Panc1 (cell line): ENCODE measurements around the gene PLCD4. TPM values are rescaled to one million over a fixed set of nuclear protein-coding genes. Genes with fewer than 3 reads are reported as not detected.

Source experiments
- ATAC-seq: fragments of 200-7000 bp; cut with Tn5 transposase; 2 replicates; pipeline ENCODE4 v1.9.1; 2020; ENCODE audit warnings: mild to moderate bottlenecking, moderate library complexity
- BruUV-seq: library from RNA; stranded (reverse); fragments of 400-500 nt; replicated peaks from 2 replicates; lab custom pipeline; 2021; lab: Mats Ljungman, UMichigan
- CTCF ChIA-PET: fragments of 300-600 bp; sonication (Branson Sonifier 250); formaldehyde crosslinking; loops from one replicate; lab custom pipeline; 2022; ENCODE audit warnings: antibody characterized with exemption; lab: Charles Lee
- POLR2A ChIA-PET: fragments of 300-600 bp; sonication (Branson Sonifier 250); formaldehyde crosslinking; loops from one replicate; lab custom pipeline; 2022; ENCODE audit warnings: antibody characterized with exemption; lab: Charles Lee
- DNase-seq: peaks from one replicate; pipeline ENCODE4 v3.0.0-alpha.2; 2010; ENCODE audit warnings: low read depth, low spot score
- H3K27ac ChIP-seq: 2 replicates; pipeline ENCODE4 v1.5.1; 2011; ENCODE audit warnings: mild to moderate bottlenecking, low read length, inconsistent platforms
- H3K27me3 ChIP-seq: fragments of 200-500 bp; sonication (Bioruptor generic); 2 replicates; pipeline ENCODE4 v1.6.0; 2014; ENCODE audit warnings: low read length, inconsistent platforms; ENCODE audit not compliant: control insufficient read depth, insufficient read depth
- H3K36me3 ChIP-seq: fragments of 200-500 bp; sonication (Bioruptor generic); 2 replicates; pipeline ENCODE4 v1.5.1; 2014; ENCODE audit warnings: inconsistent platforms, mild to moderate bottlenecking, low read length, moderate library complexity; ENCODE audit not compliant: control insufficient read depth, insufficient read depth
- H3K4me1 ChIP-seq: 2 replicates; pipeline ENCODE4 v1.5.1; 2011; ENCODE audit warnings: inconsistent platforms, mild to moderate bottlenecking, low read length, moderate library complexity; ENCODE audit not compliant: control insufficient read depth, insufficient read depth
- H3K4me3 ChIP-seq, 2 experiments: 2 replicates each; pipeline ENCODE4 v1.5.1; 2011 to 2012; ENCODE audit warnings: low read depth in 2 of 2, low read length in 2 of 2, mild to moderate bottlenecking in 2 of 2, inconsistent platforms in 1 of 2, moderate library complexity in 1 of 2
- H3K9me3 ChIP-seq: fragments of 200-500 bp; sonication (Bioruptor generic); 2 replicates; pipeline ENCODE4 v1.5.1; 2014; ENCODE audit warnings: low read depth, mild to moderate bottlenecking, inconsistent platforms, low read length, moderate library complexity; ENCODE audit not compliant: control insufficient read depth, insufficient read depth
- CTCF ChIP-seq: fragments of 450-650 bp; IDR thresholded peaks from 2 replicates; pipeline ENCODE4 v1.5.1; 2017; ENCODE audit warnings: mild to moderate bottlenecking
- POLR2AphosphoS5 ChIP-seq: IDR thresholded peaks from 2 replicates; pipeline ENCODE4 v1.6.1; 2012; ENCODE audit warnings: mild to moderate bottlenecking, low read depth, low read length, moderate library complexity
- SIN3A ChIP-seq: IDR thresholded peaks from 2 replicates; pipeline ENCODE4 v1.6.1; 2012; ENCODE audit warnings: low read depth, mild to moderate bottlenecking, low read length, moderate library complexity, borderline replicate concordance; ENCODE audit not compliant: insufficient read depth
- TCF7L2 ChIP-seq: IDR thresholded peaks from 2 replicates; pipeline ENCODE4 v1.6.1; 2011; ENCODE audit warnings: mild to moderate bottlenecking, low read depth, low read length, inconsistent platforms
- in situ Hi-C: cut with HindIII; loops from 2 replicates; pipeline ENCODE4 v1.10.0; 2016; ENCODE audit warnings: low sequenced_read_pairs, low pct_unique_long_range_greater_than_20kb
- intact Hi-C: fragments of 100-400 bp; cut with micrococcal nuclease; formaldehyde crosslinking; loops from one replicate; pipeline ENCODE4 v1.10.0; 2022; ENCODE audit not compliant: unreplicated experiment
- total RNA-seq: library from RNA; stranded (reverse); gene quantifications from one replicate; pipeline ENCODE4 v1.2.1, GENCODE V29; 2021; ENCODE audit not compliant: unreplicated experiment
- TF ChIP-seq, protein P1 (sequence below), 2 experiments: IDR thresholded peaks; 2 replicates each; pipeline ENCODE4 v1.6.1; 2011 to 2012; ENCODE audit warnings: low read depth in 2 of 2, control low read depth in 1 of 2, low read length in 1 of 2, mild to moderate bottlenecking in 1 of 2, moderate library complexity in 1 of 2; ENCODE audit not compliant: insufficient read depth in 1 of 2

Gene PLCD4
- total RNA-seq, 1 experiment from 2014 or later = 12.9 TPM

GRCh38 chr2:218631837-218632236 is 24.1 kb downstream of the PLCD4 start:
- no peak for ATAC-seq
- intact Hi-C loops = no loop called here
- H3K4me3 ChIP-seq = no peak overlapping the region
- no peaks in the 10 kb centered on the region; the same call in 1 of the 2 replicates for H3K4me1 ChIP-seq
- POLR2A ChIA-PET = no interaction called here
- in situ Hi-C loops = no loop called here
- no peak for TF ChIP-seq TCF7L2
- TF ChIP-seq POLR2AphosphoS5 = no peak
- no peak for TF ChIP-seq SIN3A
- TF ChIP-seq, protein P1, sequence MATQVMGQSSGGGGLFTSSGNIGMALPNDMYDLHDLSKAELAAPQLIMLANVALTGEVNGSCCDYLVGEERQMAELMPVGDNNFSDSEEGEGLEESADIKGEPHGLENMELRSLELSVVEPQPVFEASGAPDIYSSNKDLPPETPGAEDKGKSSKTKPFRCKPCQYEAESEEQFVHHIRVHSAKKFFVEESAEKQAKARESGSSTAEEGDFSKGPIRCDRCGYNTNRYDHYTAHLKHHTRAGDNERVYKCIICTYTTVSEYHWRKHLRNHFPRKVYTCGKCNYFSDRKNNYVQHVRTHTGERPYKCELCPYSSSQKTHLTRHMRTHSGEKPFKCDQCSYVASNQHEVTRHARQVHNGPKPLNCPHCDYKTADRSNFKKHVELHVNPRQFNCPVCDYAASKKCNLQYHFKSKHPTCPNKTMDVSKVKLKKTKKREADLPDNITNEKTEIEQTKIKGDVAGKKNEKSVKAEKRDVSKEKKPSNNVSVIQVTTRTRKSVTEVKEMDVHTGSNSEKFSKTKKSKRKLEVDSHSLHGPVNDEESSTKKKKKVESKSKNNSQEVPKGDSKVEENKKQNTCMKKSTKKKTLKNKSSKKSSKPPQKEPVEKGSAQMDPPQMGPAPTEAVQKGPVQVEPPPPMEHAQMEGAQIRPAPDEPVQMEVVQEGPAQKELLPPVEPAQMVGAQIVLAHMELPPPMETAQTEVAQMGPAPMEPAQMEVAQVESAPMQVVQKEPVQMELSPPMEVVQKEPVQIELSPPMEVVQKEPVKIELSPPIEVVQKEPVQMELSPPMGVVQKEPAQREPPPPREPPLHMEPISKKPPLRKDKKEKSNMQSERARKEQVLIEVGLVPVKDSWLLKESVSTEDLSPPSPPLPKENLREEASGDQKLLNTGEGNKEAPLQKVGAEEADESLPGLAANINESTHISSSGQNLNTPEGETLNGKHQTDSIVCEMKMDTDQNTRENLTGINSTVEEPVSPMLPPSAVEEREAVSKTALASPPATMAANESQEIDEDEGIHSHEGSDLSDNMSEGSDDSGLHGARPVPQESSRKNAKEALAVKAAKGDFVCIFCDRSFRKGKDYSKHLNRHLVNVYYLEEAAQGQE (IDR thresholded peaks at IDR 0.05; ENCODE audit: insufficient read depth in 1 of 2, low read depth in 2 of 2, low read length in 1 of 2) = no peak
- no peak for TF ChIP-seq CTCF
- no peaks in the 10 kb centered on the region for H3K27me3 ChIP-seq
- H3K9me3 ChIP-seq = no peaks in the 10 kb centered on the region
- no peak overlapping the region for H3K27ac ChIP-seq
- no TSS peak for BruUV-seq
- no peaks in the 10 kb centered on the region; the same call in 1 of the 2 replicates for H3K36me3 ChIP-seq
- CTCF ChIA-PET = no interaction called here
- no peak for DNase-seq

DNA sequence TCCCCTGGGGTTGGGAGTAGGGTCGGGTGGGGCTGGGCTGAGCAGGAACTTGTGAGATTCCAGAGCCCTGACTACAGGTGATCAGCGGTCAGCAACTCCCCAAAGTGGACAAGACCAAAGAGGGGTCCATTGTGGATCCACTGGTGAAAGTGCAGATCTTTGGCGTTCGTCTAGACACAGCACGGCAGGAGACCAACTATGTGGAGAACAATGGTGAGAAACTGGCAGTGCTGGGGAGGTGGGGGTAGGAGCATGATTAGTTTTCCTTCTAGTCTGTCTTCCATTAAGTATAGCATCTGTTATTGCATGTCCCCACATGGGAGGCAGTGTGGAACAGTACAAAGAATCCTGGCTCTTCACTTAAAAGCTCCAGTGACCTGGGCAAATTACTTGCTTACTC is 28.0 kb downstream of the PLCD4 start:
- intact Hi-C loops = no loop called here
- DNase-seq = no peak
- ChIA-PET POLR2A (interaction anchor here (0.5 kb wide), 1 partner anchor 34 kb away, joined by 3 read pairs; no protein-coding TSS in a partner anchor), CTCF (no interaction called here)
- BruUV-seq = no TSS peak
- Histone ChIP-seq H3K9me3 (no peaks in the 10 kb centered on the region), H3K4me1 (no peaks in the 10 kb centered on the region; the same call in 1 of the 2 replicates), H3K36me3 (peaks cover 6% of the 10 kb centered on the region), H3K27ac (no peak overlapping the region), H3K27me3 (no peaks in the 10 kb centered on the region), H3K4me3 (no peak overlapping the region)
- ATAC-seq = no peak
- no peak for TF ChIP-seq POLR2AphosphoS5
- no peak for TF ChIP-seq CTCF
- TF ChIP-seq SIN3A = no peak
- TF ChIP-seq TCF7L2 = no peak
- TF ChIP-seq, protein P1 (IDR thresholded peaks at IDR 0.05; ENCODE audit: insufficient read depth in 1 of 2, low read depth in 2 of 2, low read length in 1 of 2) = no peak
- in situ Hi-C loops = no loop called here
